Keratinocyte (primary cell): Measurements from ENCODE around the gene FARP2. TPM values are rescaled to one million over a fixed set of nuclear protein-coding genes. Genes with fewer than 3 reads are reported as not detected.

Experiments
- DNase-seq: peaks from one replicate; pipeline ENCODE4 v3.0.0-alpha.2; 2011; ENCODE audit warnings: low read depth, missing footprints, low spot score
- FAIRE-seq: peaks from 2 replicates; lab custom pipeline; 2011; peaks lifted over from hg19 to GRCh38; lab: Jason Lieb, UNC
- H2AFZ ChIP-seq: 2 replicates; pipeline ENCODE4 v1.6.0; 2012; ENCODE audit warnings: low read length, control low read depth, inconsistent platforms; ENCODE audit not compliant: control insufficient read depth
- H3K27ac ChIP-seq: 2 replicates; pipeline ENCODE4 v1.5.1; 2011; ENCODE audit warnings: low read length; ENCODE audit not compliant: control insufficient read depth, insufficient read depth
- H3K27me3 ChIP-seq: 3 replicates; pipeline ENCODE4 v1.6.0; 2011; ENCODE audit warnings: low read length; ENCODE audit not compliant: control insufficient read depth, insufficient read depth; ENCODE audit errors: extremely low read depth
- H3K36me3 ChIP-seq, 2 experiments: 2 replicates in 1 of 2; 3 replicates in 1 of 2; pipeline ENCODE4 v1.5.1; 2011; ENCODE audit warnings: low read length in 2 of 2, mild to moderate bottlenecking in 1 of 2; ENCODE audit not compliant: control insufficient read depth in 2 of 2, insufficient read depth in 2 of 2; ENCODE audit errors: extremely low read depth in 1 of 2
- H3K4me1 ChIP-seq: 3 replicates; pipeline ENCODE4 v1.5.1; 2011; ENCODE audit warnings: low read length; ENCODE audit not compliant: control insufficient read depth, insufficient read depth; ENCODE audit errors: extremely low read depth
- H3K4me2 ChIP-seq: 3 replicates; pipeline ENCODE4 v1.6.0; 2011; ENCODE audit warnings: low read depth, low read length; ENCODE audit not compliant: control insufficient read depth, insufficient read depth; ENCODE audit errors: extremely low read depth
- H3K4me3 ChIP-seq, 3 experiments: fragments of 200-600 bp in 1 of 3; sonication (generic) in 1 of 3; 2 replicates in 2 of 3; 3 replicates in 1 of 3; pipeline ENCODE4 v1.5.1; 2011 to 2016; ENCODE audit warnings: low read length in 3 of 3, mild to moderate bottlenecking in 3 of 3, control low read depth in 2 of 3, inconsistent platforms in 1 of 3, low read depth in 1 of 3, mixed read lengths in 1 of 3, mixed run types in 1 of 3, moderate library complexity in 1 of 3; ENCODE audit not compliant: control insufficient read depth in 2 of 3, insufficient read depth in 2 of 3; ENCODE audit errors: extremely low read depth in 1 of 3
- H3K79me2 ChIP-seq: 2 replicates; pipeline ENCODE4 v1.6.0; 2012; ENCODE audit warnings: low read length; ENCODE audit not compliant: control insufficient read depth, insufficient read depth
- H3K9ac ChIP-seq: 3 replicates; pipeline ENCODE4 v1.6.0; 2011; ENCODE audit warnings: low read length; ENCODE audit not compliant: control insufficient read depth, insufficient read depth; ENCODE audit errors: extremely low read depth
- H3K9me1 ChIP-seq: 3 replicates; pipeline ENCODE4 v1.6.0; 2011; ENCODE audit warnings: low read length; ENCODE audit not compliant: control insufficient read depth, insufficient read depth; ENCODE audit errors: extremely low read depth
- H3K9me3 ChIP-seq: 2 replicates; pipeline ENCODE4 v1.5.1; 2012; ENCODE audit warnings: low read depth, low read length; ENCODE audit not compliant: control insufficient read depth
- H4K20me1 ChIP-seq: 3 replicates; pipeline ENCODE4 v1.6.0; 2011; ENCODE audit warnings: low read length; ENCODE audit not compliant: control insufficient read depth, insufficient read depth; ENCODE audit errors: extremely low read depth
- EZH2 ChIP-seq: IDR thresholded peaks from one replicate; pipeline ENCODE4 v1.6.1; 2012; ENCODE audit warnings: inconsistent platforms, mild to moderate bottlenecking, low read length, moderate library complexity
- dilution Hi-C: fragments of 300-500 bp; cut with MboI; formaldehyde crosslinking; loops from one replicate; pipeline ENCODE4 v1.7.0; 2020; ENCODE audit warnings: low sequenced_read_pairs; ENCODE audit not compliant: extremely low pct_ligation_motif_present
- polyA plus RNA-seq, 5 experiments: library from polyadenylated mRNA; depleted of rRNA in 3 of 5; stranded (reverse) in 3 of 5; stranded (forward) in 1 of 5; unstranded in 1 of 5; fragments of >200 nt; gene quantifications; 1 replicate in 1 of 5; 2 replicates in 3 of 5; 3 replicates in 1 of 5; pipeline versions ENCODE4 v1.2.1 to v1.2.3, GENCODE V29; 2011 to 2012; ENCODE audit warnings: missing spikeins in 2 of 5, low read depth in 1 of 5, low replicate concordance in 1 of 5
- TF ChIP-seq, protein P1 (sequence below), 3 experiments: IDR thresholded peaks in 1 of 3; conservative IDR thresholded peaks in 1 of 3; optimal IDR thresholded peaks in 1 of 3; 2 replicates in 2 of 3; 3 replicates in 1 of 3; pipeline versions ENCODE3 to v1.5.1; 2011; ENCODE audit warnings: low read length in 3 of 3, mild to moderate bottlenecking in 3 of 3, moderate library complexity in 2 of 3, control low read depth in 1 of 3, inconsistent platforms in 1 of 3; ENCODE audit not compliant: insufficient read depth in 2 of 3; ENCODE audit errors: extremely low read depth in 1 of 3

FARP2 gene
- polyA plus RNA-seq, 1 donor (not counting 4 experiments of a cell fraction or from before 2014, with no cell fraction given) = 39.3 TPM

DNA sequence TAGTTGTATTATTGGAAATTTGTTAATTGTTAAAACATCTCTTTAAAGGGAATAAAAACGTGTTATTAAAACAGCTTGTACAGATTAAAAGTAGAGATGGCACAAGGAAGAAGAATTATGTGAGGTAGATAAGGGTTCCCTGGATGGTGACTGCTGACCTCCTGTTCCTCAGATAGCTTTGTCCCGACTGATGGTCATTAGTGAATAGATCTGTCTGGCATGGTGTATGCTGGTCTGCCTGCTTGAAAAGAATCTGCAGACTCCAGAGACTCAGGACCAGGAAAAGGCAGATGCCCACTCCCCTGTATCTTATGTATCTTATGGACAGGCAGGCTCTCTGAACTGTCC lies 5.6 kb upstream of the FARP2 start:
- no peak for TF ChIP-seq EZH2
- TF ChIP-seq, protein P1, sequence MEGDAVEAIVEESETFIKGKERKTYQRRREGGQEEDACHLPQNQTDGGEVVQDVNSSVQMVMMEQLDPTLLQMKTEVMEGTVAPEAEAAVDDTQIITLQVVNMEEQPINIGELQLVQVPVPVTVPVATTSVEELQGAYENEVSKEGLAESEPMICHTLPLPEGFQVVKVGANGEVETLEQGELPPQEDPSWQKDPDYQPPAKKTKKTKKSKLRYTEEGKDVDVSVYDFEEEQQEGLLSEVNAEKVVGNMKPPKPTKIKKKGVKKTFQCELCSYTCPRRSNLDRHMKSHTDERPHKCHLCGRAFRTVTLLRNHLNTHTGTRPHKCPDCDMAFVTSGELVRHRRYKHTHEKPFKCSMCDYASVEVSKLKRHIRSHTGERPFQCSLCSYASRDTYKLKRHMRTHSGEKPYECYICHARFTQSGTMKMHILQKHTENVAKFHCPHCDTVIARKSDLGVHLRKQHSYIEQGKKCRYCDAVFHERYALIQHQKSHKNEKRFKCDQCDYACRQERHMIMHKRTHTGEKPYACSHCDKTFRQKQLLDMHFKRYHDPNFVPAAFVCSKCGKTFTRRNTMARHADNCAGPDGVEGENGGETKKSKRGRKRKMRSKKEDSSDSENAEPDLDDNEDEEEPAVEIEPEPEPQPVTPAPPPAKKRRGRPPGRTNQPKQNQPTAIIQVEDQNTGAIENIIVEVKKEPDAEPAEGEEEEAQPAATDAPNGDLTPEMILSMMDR (optimal IDR thresholded peaks at IDR 0.05 in 1 of 3, IDR thresholded peaks at IDR 0.05 in 1 of 3, conservative IDR thresholded peaks at IDR 0.05 in 1 of 3; ENCODE audit: extremely low read depth in 1 of 3, insufficient read depth in 2 of 3, low read length in 3 of 3) = no peak
- Histone ChIP-seq H3K4me3 (no peak overlapping the region), H3K4me1 (peaks cover 7% of the 10 kb centered on the region), H3K4me2 (no peak overlapping the region), H3K27me3 (no peaks in the 10 kb centered on the region), H3K9me1 (no peaks in the 10 kb centered on the region), H3K36me3 (peaks cover 36 to 41% of the 10 kb centered on the region in 2 experiments), H3K9ac (no peak overlapping the region), H4K20me1 (no peaks in the 10 kb centered on the region), H3K9me3 (no peaks in the 10 kb centered on the region), H3K27ac (no peak overlapping the region), H2AFZ (no peak overlapping the region), H3K79me2 (no peaks in the 10 kb centered on the region)
- DNase-seq (no peak), FAIRE-seq (no peak)
- dilution Hi-C loops = no loop called here

DNA sequence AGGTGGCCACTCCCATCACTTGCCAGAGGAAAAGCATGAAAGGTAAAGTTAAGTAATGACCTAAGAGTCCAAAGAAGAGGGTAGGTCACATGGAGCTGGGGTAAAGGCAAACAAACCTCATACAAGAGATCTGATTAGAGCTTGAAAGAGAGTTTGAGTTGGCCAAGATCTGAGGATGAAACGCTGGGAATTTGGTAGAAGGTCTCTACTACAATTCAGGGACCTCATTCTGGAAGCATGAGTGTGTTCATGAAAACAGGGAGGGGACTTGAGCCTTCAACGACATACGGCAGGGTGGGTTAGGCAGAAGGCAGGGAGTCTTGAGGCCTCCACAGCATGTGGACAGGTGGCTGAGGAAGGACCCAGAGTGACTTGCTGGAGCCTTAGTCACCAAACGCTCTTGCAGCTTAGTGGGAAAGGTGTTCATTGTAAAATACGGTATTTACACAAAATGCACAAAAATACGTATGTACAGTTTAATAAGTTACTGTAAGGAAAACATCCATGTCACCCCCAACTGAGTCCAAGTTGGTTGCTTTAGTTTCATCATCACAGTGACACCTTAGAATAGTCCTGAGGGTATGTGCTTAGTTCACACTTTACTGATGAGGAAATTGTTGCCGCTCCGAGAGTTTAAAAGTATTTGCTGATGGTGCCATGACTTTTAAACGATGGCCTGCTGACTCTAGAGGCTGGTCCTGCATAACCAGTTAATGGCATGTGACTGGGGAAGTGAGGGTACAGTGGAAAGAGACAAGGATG lies 5.0 kb upstream of the FARP2 start:
- DNase-seq (no peak), FAIRE-seq (no peak)
- no peak overlapping the region for H2AFZ ChIP-seq
- no peak overlapping the region for H3K9ac ChIP-seq
- no peak overlapping the region for H3K4me3 ChIP-seq
- H3K27me3 ChIP-seq = no peaks in the 10 kb centered on the region
- H3K36me3 ChIP-seq = peaks cover 36 to 39% of the 10 kb centered on the region in 2 experiments
- H3K79me2 ChIP-seq = no peaks in the 10 kb centered on the region
- H3K4me1 ChIP-seq = peaks cover 7% of the 10 kb centered on the region
- H3K4me2 ChIP-seq = no peak overlapping the region
- TF ChIP-seq, protein P1 (optimal IDR thresholded peaks at IDR 0.05 in 1 of 3, IDR thresholded peaks at IDR 0.05 in 1 of 3, conservative IDR thresholded peaks at IDR 0.05 in 1 of 3; ENCODE audit: extremely low read depth in 1 of 3, insufficient read depth in 2 of 3, low read length in 3 of 3) = no peak
- no peak for TF ChIP-seq EZH2
- H3K27ac ChIP-seq = no peak overlapping the region
- dilution Hi-C loops = no loop called here
- no peaks in the 10 kb centered on the region for H3K9me1 ChIP-seq
- H4K20me1 ChIP-seq = no peaks in the 10 kb centered on the region
- H3K9me3 ChIP-seq = no peaks in the 10 kb centered on the region
